PFSK-1 (cell line): ENCODE data around the gene ASIC2.

ENCODE experiments used
- POLR2AphosphoS5 ChIP-seq: IDR thresholded peaks from 2 replicates; pipeline ENCODE4 v1.6.1; 2012; ENCODE audit warnings: low read depth, mild to moderate bottlenecking, control low read depth, low read length, moderate library complexity
- REST ChIP-seq, 2 experiments: IDR thresholded peaks; 2 replicates each; pipeline versions ENCODE4 v1.6.1 to v1.8.0; 2011 to 2012; ENCODE audit warnings: low read depth in 2 of 2, low read length in 2 of 2, control low read depth in 1 of 2, inconsistent platforms in 1 of 2, mild to moderate bottlenecking in 1 of 2, moderate library complexity in 1 of 2; ENCODE audit not compliant: insufficient read depth in 1 of 2
- TAF1 ChIP-seq: IDR thresholded peaks from 2 replicates; pipeline ENCODE4 v1.6.1; 2012; ENCODE audit warnings: low read length, control low read depth, borderline replicate concordance; ENCODE audit not compliant: insufficient read depth

GRCh38 chr17:33192951-33193911 is 99.9 kb downstream of the ASIC2 start:
- TF ChIP-seq REST (IDR thresholded peaks at IDR 0.05; ENCODE audit: insufficient read depth in 1 of 2, low read depth in 2 of 2, low read length in 2 of 2) (no peak), POLR2AphosphoS5 (no peak), TAF1 (no peak)
